Measurements from ENCODE around the gene CC2D1B. TPM values are rescaled to one million over a fixed set of nuclear protein-coding genes. Genes with fewer than 3 reads are reported as not detected.

CC2D1B gene, protein sequence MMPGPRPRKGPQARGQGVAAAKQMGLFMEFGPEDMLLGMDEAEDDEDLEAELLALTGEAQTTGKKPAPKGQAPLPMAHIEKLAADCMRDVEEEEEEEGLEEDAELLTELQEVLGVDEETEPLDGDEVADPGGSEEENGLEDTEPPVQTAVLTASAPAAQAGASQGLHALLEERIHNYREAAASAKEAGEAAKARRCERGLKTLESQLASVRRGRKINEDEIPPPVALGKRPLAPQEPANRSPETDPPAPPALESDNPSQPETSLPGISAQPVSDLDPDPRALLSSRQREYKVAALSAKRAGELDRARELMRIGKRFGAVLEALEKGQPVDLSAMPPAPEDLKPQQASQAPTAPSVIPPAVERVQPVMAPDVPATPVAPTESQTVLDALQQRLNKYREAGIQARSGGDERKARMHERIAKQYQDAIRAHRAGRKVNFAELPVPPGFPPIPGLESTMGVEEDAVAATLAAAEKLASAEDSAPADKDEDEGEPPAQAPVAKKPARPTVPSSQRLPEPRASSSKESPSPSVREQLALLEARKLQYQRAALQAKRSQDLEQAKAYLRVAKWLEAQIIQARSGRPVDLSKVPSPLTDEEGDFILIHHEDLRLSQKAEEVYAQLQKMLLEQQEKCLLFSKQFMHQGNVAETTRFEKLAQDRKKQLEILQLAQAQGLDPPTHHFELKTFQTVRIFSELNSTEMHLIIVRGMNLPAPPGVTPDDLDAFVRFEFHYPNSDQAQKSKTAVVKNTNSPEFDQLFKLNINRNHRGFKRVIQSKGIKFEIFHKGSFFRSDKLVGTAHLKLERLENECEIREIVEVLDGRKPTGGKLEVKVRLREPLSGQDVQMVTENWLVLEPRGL
- 18.0 and 25.2 TPM in 2 replicates for total RNA-seq

DNA sequence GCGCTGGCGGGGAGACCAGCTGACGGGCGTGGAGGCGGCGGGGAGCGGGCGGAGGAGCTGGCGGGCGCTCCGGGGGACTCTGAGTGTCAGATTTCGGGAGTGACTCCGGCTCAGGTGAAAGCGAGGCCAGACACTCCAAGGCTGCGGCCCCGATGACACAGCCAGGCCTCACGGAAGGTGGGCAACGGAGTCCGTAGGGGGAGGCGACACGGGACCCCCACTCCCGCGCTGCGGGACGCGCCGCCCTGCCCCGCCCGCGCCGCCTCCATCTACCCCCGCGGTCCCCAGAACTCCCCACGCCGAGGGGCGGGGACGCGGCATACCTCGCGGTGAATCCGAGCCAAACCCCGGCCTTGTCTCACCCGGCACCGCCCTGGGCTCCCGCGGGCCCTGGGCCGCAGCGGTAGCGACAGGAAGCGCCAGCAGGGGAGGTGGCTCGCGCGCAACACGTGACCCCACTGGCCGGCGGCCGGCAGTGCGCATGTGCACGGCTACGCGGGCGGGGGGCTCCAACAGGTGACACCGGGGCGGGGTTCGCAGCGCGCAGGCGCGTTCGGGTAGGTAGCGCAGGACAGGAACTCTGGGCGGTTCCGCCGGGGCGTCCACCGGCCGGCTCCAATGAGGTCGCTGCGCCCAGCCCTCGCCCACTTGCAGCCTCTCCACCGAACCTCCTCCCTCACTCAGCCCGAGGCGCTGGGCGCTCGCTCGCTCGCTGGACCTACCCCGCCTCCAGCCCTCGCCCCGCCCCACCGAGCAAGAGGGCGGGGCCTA, at the start of gene CC2D1B:
Gene CC2D1B, minus strand, starts transcription at position 460 of the 771 bp plus-strand sequence. CDS start 1,585 bp downstream, outside the sequence.

DNA sequence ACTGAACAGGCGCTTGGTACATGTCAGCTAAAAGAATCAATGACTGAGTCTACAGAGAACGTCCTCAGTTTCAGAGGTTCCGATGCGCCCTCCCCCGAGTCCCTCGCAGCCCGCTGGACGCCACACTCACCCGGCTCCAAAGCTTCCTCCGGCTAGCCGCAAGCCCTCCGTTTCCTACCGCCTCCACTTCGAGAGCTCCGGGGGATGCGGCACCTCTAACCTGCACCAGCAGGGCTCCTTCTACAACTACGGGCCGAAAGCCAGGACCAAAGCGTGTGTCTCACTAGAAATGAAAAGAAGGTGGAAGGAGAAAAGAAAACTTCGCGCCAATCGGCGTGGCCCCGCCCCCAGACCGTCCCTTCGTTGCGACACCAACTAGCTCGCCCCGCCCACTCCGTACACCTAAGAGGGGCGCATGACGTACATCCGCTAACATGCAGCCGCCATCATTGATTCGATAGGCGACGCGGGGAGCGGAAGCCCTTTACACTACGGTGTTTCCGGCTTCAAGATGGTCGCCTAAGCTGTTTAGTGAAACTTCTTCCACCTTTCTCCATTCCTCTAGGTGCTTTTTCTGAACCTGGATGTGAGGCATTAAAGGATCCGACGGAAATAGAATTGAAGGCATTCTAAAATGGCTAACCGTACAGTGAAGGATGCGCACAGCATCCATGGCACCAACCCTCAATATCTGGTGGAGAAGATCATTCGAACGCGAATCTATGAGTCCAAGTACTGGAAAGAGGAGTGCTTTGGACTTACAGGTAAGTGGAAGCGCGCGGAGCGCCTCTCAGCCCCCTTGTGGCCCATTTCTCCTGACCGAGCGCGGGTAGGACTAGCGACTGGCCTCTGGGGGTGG, 38.3 kb upstream of the CC2D1B start, which contains the start of the genes ORC1 and PRPF38A:
Gene ORC1, minus strand, starts transcription at position 308 of the 859 bp plus-strand sequence. CDS start 2,200 bp downstream, outside the sequence.
Gene PRPF38A, plus strand, starts transcription at position 487 of the 859 bp plus-strand sequence. Its CDS starts 148 bp downstream, at position 635.

Other genes starting within 250 kb of the CC2D1B start
- 25.4 and 32.1 TPM in 2 replicates for gene ZFYVE9, start 224.1 kb downstream of the CC2D1B start, total RNA-seq
- 8.8 and 17.2 TPM in 2 replicates for gene ORC1, start 38.2 kb upstream of the CC2D1B start, total RNA-seq
- 8.1 and 10.4 TPM in 2 replicates for gene PRPF38A, start 38.4 kb upstream of the CC2D1B start, total RNA-seq
- 27.6 and 28.0 TPM in 2 replicates for gene TUT4, start 186.9 kb upstream of the CC2D1B start, total RNA-seq
- 16.4 and 36.4 TPM in 2 replicates for gene GPX7, start 236.2 kb upstream of the CC2D1B start, total RNA-seq

Data from subcutaneous preadipocyte (primary cell).